ENCODE measurements around the gene NMD3. TPM values are rescaled to one million over a fixed set of nuclear protein-coding genes. Genes with fewer than 3 reads are reported as not detected.

The NMD3 gene
- total and polyA plus RNA-seq, 2 of the 13 experiments (the other 11 are each of a cell fraction or from before 2014, with no cell fraction given) = 44.2 to 55.2 TPM

DNA sequence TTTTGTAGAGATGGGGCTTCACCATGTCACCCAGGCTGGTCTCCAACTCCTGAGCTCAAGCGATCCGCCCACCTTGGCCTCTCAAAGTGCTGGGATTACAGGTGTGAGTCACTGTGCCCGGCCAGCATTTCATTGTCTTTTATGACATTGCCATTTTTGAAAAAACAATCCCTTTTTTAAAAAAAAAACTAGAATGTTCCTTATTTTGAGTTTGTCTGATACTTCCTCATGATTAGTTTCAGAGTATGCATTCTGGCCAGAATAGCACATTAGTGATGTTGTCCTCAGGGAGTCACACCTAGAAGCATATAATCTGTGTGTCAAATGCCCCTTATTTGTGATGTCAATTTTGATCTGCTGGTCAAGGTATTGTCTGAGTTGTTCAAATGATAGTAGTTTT is 21.2 kb upstream of the NMD3 start:
- no peak for FAIRE-seq

DNA sequence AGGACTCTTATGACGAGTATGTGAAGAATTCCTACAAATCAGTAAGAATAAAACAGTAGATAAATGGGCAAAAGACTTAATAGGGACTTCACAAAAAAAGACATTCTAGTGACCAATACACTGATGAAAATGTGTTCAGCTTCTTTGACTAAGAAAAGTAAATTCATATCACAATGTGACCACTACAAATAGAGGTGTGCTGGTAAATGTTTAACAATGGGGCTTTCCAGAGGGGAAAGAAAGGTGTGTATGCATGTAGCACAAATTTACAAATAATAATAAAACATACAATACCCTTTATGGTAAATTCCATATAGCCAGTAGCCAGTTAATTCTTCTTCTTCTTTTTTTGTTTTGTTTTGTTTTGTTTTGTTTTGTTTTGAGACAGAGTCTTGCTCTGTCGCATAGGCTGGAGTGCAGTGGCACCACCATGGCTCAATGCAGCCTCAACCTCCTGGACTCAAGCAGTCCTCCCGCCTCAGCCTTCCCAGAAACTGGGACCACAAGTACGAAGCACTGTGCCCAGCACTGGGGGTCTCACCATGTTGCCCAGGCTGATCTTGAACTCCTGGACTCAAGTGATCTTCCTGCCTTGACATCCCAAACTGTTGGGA is 17.5 kb upstream of the NMD3 start:
- Histone ChIP-seq H3K79me2 (ENCODE audit: insufficient read depth, low read length) (no peaks in the 10 kb centered on the region), H3K4me3 (replicated peaks in 1 of 3; ENCODE audit: insufficient read depth in 1 of 3, low read depth in 2 of 3, low read length in 3 of 3) (no peak overlapping the region), H3K27ac (ENCODE audit: extremely low read length, insufficient read depth, low read length) (no peak overlapping the region), H3K27me3 (ENCODE audit: control insufficient read depth in 1 of 2, insufficient read depth in 2 of 2, low read length in 2 of 2) (peaks cover 0 to 4% of the 10 kb centered on the region in 2 experiments; a peak in 1 of 5 replicates), H4K20me1 (ENCODE audit: insufficient read depth, low read length) (no peaks in the 10 kb centered on the region), H2AFZ (ENCODE audit: low read length) (no peak overlapping the region), H3K4me1 (ENCODE audit: insufficient read depth, low read length) (no peaks in the 10 kb centered on the region), H3K9ac (ENCODE audit: insufficient read depth, low read depth, low read length) (no peak overlapping the region), H3K9me3 (ENCODE audit: low read length) (no peaks in the 10 kb centered on the region), H3K36me3 (replicated peaks in 1 of 2; ENCODE audit: control insufficient read depth in 1 of 2, insufficient read depth in 2 of 2, low read length in 2 of 2) (no peaks in the 10 kb centered on the region), H3K4me2 (ENCODE audit: low read depth, low read length) (no peak overlapping the region)
- ChIA-PET POLR2A (interaction anchor here (0.5 kb wide), 1 partner anchor 14 kb away, joined by 4 read pairs; no protein-coding TSS in a partner anchor), CTCF (ENCODE audit: low intra/inter-chr PET ratio, low total read pairs) (no interaction called here)
- DNase-seq (ENCODE audit: low spot score) (no peak), FAIRE-seq (no peak), ATAC-seq (no peak)
- 25% methylated on average over 4 of the region's 4 CpGs for WGBS (ENCODE audit: low lambda C conversion rate)
- intact Hi-C loops (cut with micrococcal nuclease; ENCODE audit: unreplicated experiment) = loop anchor here (10.0 kb wide), 1 partner anchor 109 kb away; no protein-coding TSS in a partner anchor
- TF ChIP-seq, protein P1, sequence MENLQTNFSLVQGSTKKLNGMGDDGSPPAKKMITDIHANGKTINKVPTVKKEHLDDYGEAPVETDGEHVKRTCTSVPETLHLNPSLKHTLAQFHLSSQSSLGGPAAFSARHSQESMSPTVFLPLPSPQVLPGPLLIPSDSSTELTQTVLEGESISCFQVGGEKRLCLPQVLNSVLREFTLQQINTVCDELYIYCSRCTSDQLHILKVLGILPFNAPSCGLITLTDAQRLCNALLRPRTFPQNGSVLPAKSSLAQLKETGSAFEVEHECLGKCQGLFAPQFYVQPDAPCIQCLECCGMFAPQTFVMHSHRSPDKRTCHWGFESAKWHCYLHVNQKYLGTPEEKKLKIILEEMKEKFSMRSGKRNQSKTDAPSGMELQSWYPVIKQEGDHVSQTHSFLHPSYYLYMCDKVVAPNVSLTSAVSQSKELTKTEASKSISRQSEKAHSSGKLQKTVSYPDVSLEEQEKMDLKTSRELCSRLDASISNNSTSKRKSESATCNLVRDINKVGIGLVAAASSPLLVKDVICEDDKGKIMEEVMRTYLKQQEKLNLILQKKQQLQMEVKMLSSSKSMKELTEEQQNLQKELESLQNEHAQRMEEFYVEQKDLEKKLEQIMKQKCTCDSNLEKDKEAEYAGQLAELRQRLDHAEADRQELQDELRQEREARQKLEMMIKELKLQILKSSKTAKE (CRISPR knock-in tag; IDR thresholded peaks at IDR 0.05; ENCODE audit: borderline replicate concordance) = no peak
- in situ Hi-C loops (cut with HindIII; ENCODE audit: extremely low pct_ligation_motif_present, low pct_unique_long_range_greater_than_20kb) = no loop called here
- no TSS peak for BruUV-seq (replicated peaks)

More for the DNA sequence above, 21.2 kb upstream of the NMD3 start:
- no peaks in the 10 kb centered on the region for H3K27me3 ChIP-seq (ENCODE audit: control insufficient read depth in 1 of 2, insufficient read depth in 2 of 2, low read length in 2 of 2)
- no peak overlapping the region for H3K27ac ChIP-seq (ENCODE audit: extremely low read length, insufficient read depth, low read length)
- no peak for ATAC-seq
- H3K4me1 ChIP-seq (ENCODE audit: insufficient read depth, low read length) = no peaks in the 10 kb centered on the region
- no peak overlapping the region for H3K4me3 ChIP-seq (replicated peaks in 1 of 3; ENCODE audit: insufficient read depth in 1 of 3, low read depth in 2 of 3, low read length in 3 of 3)
- H3K4me2 ChIP-seq (ENCODE audit: low read depth, low read length) = no peak overlapping the region
- no peak overlapping the region for H3K9ac ChIP-seq (ENCODE audit: insufficient read depth, low read depth, low read length)
- no TSS peak for BruUV-seq (replicated peaks)
- POLR2A ChIA-PET = no interaction called here
- H3K36me3 ChIP-seq (replicated peaks in 1 of 2; ENCODE audit: control insufficient read depth in 1 of 2, insufficient read depth in 2 of 2, low read length in 2 of 2) = no peaks in the 10 kb centered on the region
- in situ Hi-C loops (cut with HindIII; ENCODE audit: extremely low pct_ligation_motif_present, low pct_unique_long_range_greater_than_20kb) = no loop called here
- H3K79me2 ChIP-seq (ENCODE audit: insufficient read depth, low read length) = no peaks in the 10 kb centered on the region
- CTCF ChIA-PET (ENCODE audit: low intra/inter-chr PET ratio, low total read pairs) = no interaction called here
- DNase-seq (ENCODE audit: low spot score) = no peak
- intact Hi-C loops (cut with micrococcal nuclease; ENCODE audit: unreplicated experiment) = loop anchor here (10.0 kb wide), 1 partner anchor 105 kb away; no protein-coding TSS in a partner anchor
- no peak overlapping the region for H2AFZ ChIP-seq (ENCODE audit: low read length)
- H3K9me3 ChIP-seq (ENCODE audit: low read length) = no peaks in the 10 kb centered on the region
- TF ChIP-seq TAF15 (IDR thresholded peaks at IDR 0.05; ENCODE audit: low read depth, low read length, poor library complexity, severe bottlenecking) (no peak), KAT2B (IDR thresholded peaks at IDR 0.05; ENCODE audit: borderline replicate concordance, low read depth, low read length) (no peak), MIER3 (CRISPR knock-in tag; IDR thresholded peaks at IDR 0.05; ENCODE audit: borderline replicate concordance) (no peak), SP4 (CRISPR knock-in tag; IDR thresholded peaks at IDR 0.05) (no peak), ZNF460 (CRISPR knock-in tag; IDR thresholded peaks at IDR 0.05; ENCODE audit: borderline replicate concordance) (no peak), GLI4 (CRISPR knock-in tag; IDR thresholded peaks at IDR 0.05; ENCODE audit: borderline replicate concordance) (no peak), ZNF747 (CRISPR knock-in tag; IDR thresholded peaks at IDR 0.05; ENCODE audit: borderline replicate concordance) (no peak), ZNF792 (CRISPR knock-in tag; IDR thresholded peaks at IDR 0.05) (no peak), KDM5B (CRISPR knock-in tag; IDR thresholded peaks at IDR 0.05; ENCODE audit: borderline replicate concordance) (no peak), MIER2 (CRISPR knock-in tag; IDR thresholded peaks at IDR 0.05) (no peak), SSRP1 (CRISPR knock-in tag; IDR thresholded peaks at IDR 0.05) (no peak), SNRNP70 (IDR thresholded peaks at IDR 0.05; ENCODE audit: low read depth, low read length) (no peak), ZNF3 (CRISPR knock-in tag; IDR thresholded peaks at IDR 0.05) (no peak)
- no peaks in the 10 kb centered on the region for H4K20me1 ChIP-seq (ENCODE audit: insufficient read depth, low read length)
- 26% methylated on average over 3 of the region's 3 CpGs for WGBS (ENCODE audit: low lambda C conversion rate)
